Fibroblast of mammary gland (primary cell): ENCODE data around the gene CEACAM18.

Experiments used
- DNase-seq: peaks from one replicate; pipeline ENCODE4 v3.0.0-alpha.2; 2010; ENCODE audit warnings: low read depth
- H3K4me3 ChIP-seq: 2 replicates; pipeline ENCODE4 v1.5.1; 2011; ENCODE audit warnings: low read depth, mild to moderate bottlenecking, low read length, moderate library complexity; ENCODE audit not compliant: control insufficient read depth
- TF ChIP-seq, protein P1 (sequence below): conservative IDR thresholded peaks from 2 replicates; pipeline ENCODE4 v1.5.1; 2011; ENCODE audit warnings: low read depth, low read length, inconsistent platforms; ENCODE audit not compliant: control insufficient read depth, insufficient read depth

Gene CEACAM18

GRCh38 chr19:51511353-51511752 is 33.0 kb downstream of the CEACAM18 start:
- TF ChIP-seq, protein P1, sequence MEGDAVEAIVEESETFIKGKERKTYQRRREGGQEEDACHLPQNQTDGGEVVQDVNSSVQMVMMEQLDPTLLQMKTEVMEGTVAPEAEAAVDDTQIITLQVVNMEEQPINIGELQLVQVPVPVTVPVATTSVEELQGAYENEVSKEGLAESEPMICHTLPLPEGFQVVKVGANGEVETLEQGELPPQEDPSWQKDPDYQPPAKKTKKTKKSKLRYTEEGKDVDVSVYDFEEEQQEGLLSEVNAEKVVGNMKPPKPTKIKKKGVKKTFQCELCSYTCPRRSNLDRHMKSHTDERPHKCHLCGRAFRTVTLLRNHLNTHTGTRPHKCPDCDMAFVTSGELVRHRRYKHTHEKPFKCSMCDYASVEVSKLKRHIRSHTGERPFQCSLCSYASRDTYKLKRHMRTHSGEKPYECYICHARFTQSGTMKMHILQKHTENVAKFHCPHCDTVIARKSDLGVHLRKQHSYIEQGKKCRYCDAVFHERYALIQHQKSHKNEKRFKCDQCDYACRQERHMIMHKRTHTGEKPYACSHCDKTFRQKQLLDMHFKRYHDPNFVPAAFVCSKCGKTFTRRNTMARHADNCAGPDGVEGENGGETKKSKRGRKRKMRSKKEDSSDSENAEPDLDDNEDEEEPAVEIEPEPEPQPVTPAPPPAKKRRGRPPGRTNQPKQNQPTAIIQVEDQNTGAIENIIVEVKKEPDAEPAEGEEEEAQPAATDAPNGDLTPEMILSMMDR = peak; percentile 25
- no peak overlapping the region for H3K4me3 ChIP-seq
- peak; percentile 15 for DNase-seq

DNA sequence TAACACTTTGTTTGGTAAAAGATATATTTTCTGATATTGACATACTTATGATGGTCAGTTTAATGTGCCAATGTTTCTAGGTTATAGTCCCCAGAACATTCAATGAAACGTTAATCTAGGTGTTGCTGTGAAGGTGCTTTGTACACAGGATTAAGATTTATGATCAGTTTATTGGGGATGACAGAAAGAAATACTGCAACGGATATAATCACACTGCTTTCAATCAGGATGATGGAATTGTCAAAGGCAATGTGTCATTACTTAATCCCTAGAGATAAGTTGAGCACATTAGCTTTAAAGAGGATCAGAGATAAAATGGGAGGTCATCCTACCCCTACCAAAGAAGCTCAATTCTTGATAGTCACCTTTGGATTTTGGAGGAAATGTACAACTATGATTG is 35.6 kb downstream of the CEACAM18 start:
- H3K4me3 ChIP-seq = no peak overlapping the region
- TF ChIP-seq, protein P1 = no peak
- DNase-seq = no peak

DNA sequence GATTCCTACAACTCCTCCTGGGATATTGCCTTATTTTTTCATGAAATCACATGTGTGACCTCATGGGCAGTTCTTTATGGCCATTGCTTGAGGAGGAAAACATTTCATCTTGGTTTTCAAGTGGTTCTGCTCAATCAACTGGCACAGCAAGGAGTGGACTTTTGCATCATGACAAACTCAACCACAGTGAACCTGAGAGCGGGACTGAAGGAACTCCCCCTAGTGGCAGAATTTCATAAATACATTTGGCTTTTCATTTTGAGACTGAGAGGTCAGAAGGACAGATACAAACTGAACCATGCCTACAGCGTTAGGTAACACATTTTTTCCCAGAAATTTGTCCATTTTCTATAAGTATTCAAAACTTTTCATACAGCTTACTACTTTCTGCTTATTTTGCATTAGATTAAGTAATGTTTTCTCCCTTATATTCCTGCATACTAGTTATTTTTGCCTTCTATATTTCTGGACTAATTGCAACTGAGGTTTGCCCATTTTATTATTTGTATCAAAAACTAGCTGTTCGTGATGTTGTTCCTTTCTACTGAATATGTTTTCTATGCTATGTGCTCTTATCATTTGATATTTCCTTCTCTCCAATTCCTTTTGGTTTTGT is 36.6 kb downstream of the CEACAM18 start:
- no peak overlapping the region for H3K4me3 ChIP-seq
- TF ChIP-seq, protein P1 = peak; percentile 74
- peak; percentile 57 for DNase-seq

GRCh38 chr19:51520728-51521127 is 42.4 kb downstream of the CEACAM18 start:
- no peak overlapping the region for H3K4me3 ChIP-seq
- DNase-seq = no peak
- TF ChIP-seq, protein P1 = no peak

- TF ChIP-seq, protein P1 = no peak
- no peak overlapping the region for H3K4me3 ChIP-seq
- no peak for DNase-seq
Observed at GRCh38 chr19:51521357-51521756, 43.0 kb downstream of the CEACAM18 start.

DNA sequence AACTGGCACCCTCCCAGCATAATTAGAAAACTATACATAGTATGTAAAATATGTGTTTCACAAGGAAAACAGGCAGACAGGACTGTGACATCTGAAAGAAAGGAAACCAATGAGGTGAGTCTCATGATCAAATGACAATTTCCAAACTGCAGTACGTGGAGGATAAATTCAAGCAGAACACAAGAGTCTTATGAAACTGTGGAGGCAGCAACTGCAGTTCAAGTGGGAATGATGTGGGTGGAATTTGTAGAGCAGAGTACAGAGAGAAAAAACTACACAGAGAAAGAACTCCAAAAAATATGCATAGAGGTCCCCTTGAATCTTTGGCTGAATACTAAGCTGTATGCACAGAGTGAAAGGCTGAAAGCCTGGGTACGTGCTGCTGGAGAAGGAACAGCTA is 43.4 kb downstream of the CEACAM18 start:
- DNase-seq = no peak
- TF ChIP-seq, protein P1 = no peak
- H3K4me3 ChIP-seq = no peak overlapping the region

DNA sequence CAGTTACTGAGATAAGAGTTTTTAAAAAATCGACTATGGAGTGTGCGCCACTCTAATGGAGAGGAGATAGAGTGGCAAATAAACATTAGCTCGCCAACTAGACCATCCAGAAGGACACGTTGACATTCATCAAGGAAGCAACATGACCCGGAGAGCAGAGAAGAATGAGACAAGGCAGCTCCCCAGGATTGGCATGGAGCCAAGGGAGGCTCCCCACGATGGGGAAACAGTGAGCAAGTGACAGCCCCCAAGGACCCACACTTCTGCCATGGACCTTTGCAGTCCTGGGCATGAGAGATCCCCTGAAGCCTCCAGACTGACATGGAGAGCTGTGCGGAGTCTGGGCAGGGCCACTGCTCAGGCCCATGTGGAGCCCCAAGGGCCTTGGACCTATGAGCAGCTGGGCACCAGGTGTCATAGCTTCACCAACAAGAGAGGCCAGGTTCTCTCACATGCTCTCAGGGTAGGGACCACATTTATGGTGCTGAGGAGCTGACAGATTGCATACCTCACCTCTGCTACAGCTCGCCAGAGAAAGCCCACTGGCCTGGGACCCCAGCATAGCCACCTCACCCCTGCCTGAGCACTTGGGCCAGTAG is 46.4 kb downstream of the CEACAM18 start:
- H3K4me3 ChIP-seq = no peak overlapping the region
- TF ChIP-seq, protein P1 = no peak
- DNase-seq = no peak
